HL-60 (cell line): ENCODE results near the gene PRR5.

Experiments
- DNase-seq, 2 experiments: peaks; one replicate each; pipeline ENCODE4 v3.0.0-alpha.2; 2010 to 2020; ENCODE audit warnings: low read depth in 1 of 2, low spot score in 1 of 2
- H3K27ac ChIP-seq: fragments of 250-450 bp; sonication (Bioruptor Pico); replicated peaks from 2 replicates; pipeline ENCODE4 v1.5.1; 2020; ENCODE audit warnings: mild to moderate bottlenecking, moderate library complexity
- H3K27me3 ChIP-seq: fragments of 250-450 bp; sonication (Bioruptor Pico); 2 replicates; pipeline ENCODE4 v1.5.1; 2021; ENCODE audit warnings: mild to moderate bottlenecking, moderate library complexity; ENCODE audit not compliant: insufficient read depth, poor library complexity, severe bottlenecking
- H3K4me3 ChIP-seq: replicated peaks from 2 replicates; pipeline ENCODE4 v1.5.1; 2011; ENCODE audit warnings: mild to moderate bottlenecking, control low read depth, low read length; ENCODE audit not compliant: insufficient read depth
- CTCF ChIP-seq: IDR thresholded peaks from one replicate; pipeline ENCODE4 v1.5.1; 2011; ENCODE audit warnings: low read length, control low read depth, inconsistent platforms; ENCODE audit not compliant: insufficient read depth
- GABPA ChIP-seq: IDR thresholded peaks from 2 replicates; pipeline ENCODE4 v1.6.1; 2012; ENCODE audit warnings: low read depth
- POLR2AphosphoS5 ChIP-seq: IDR thresholded peaks from 2 replicates; pipeline ENCODE4 v1.6.1; 2012; ENCODE audit warnings: low read depth
- REST ChIP-seq: IDR thresholded peaks from 2 replicates; pipeline ENCODE4 v1.6.1; 2012; ENCODE audit warnings: low read depth; ENCODE audit not compliant: insufficient replicate concordance
- SPI1 ChIP-seq: IDR thresholded peaks from 2 replicates; pipeline ENCODE4 v1.6.1; 2012; ENCODE audit warnings: low read depth, mild to moderate bottlenecking, borderline replicate concordance

Gene PRR5

GRCh38 chr22:44755417-44755816 lies 53.4 kb downstream of the PRR5 start:
- Histone ChIP-seq H3K27ac (no peak overlapping the region), H3K27me3 (peaks cover 27% of the 10 kb centered on the region)
- TF ChIP-seq POLR2AphosphoS5 (no peak), GABPA (no peak), SPI1 (no peak)

GRCh38 chr22:44755956-44756361 lies 54.0 kb downstream of the PRR5 start:
- no peak overlapping the region for H3K4me3 ChIP-seq
- TF ChIP-seq REST (no peak), CTCF (no peak), GABPA (no peak), SPI1 (no peak), POLR2AphosphoS5 (no peak)
- no peak for DNase-seq
- no peak overlapping the region for H3K27ac ChIP-seq
- peaks cover 23% of the 10 kb centered on the region for H3K27me3 ChIP-seq

More at GRCh38 chr22:44755417-44755816, 53.4 kb downstream of the PRR5 start:
- no peak for DNase-seq
- no peak overlapping the region for H3K4me3 ChIP-seq

- Histone ChIP-seq H3K27ac (no peak overlapping the region), H3K4me3 (no peak overlapping the region), H3K27me3 (peaks cover 4% of the 10 kb centered on the region)
- no peak for DNase-seq
- no peak for TF ChIP-seq POLR2AphosphoS5
- TF ChIP-seq CTCF, result no peak
- TF ChIP-seq GABPA, result no peak
- TF ChIP-seq REST, result no peak
- no peak for TF ChIP-seq SPI1
Measured at GRCh38 chr22:44758344-44758973, 56.5 kb downstream of the PRR5 start.

GRCh38 chr22:44759001-44759400 lies 57.0 kb downstream of the PRR5 start:
- no peak for TF ChIP-seq SPI1
- TF ChIP-seq POLR2AphosphoS5, result no peak
- TF ChIP-seq REST, result no peak
- no peak for TF ChIP-seq GABPA
- no peak for TF ChIP-seq CTCF
- H3K27ac ChIP-seq, result no peak overlapping the region

More at GRCh38 chr22:44759001-44759400, 57.0 kb downstream of the PRR5 start:
- H3K4me3 ChIP-seq, result no peak overlapping the region
- no peaks in the 10 kb centered on the region for H3K27me3 ChIP-seq
- no peak for DNase-seq
